Measurements from ENCODE around the gene NEK3. TPM values are rescaled to one million over a fixed set of nuclear protein-coding genes. Genes with fewer than 3 reads are reported as not detected.
A peak's percentile ranks its signal among the peaks of the same experiment; 100 is the strongest.

NEK3 gene
- total RNA-seq, 6 donors from 2014 or later, result 4.4 to 34.6 (median 13.7) TPM

GRCh38 chr13:52130641-52131040, 28.8 kb downstream of the NEK3 start:
- no peak for ATAC-seq (ENCODE audit: low FRiP score in 2 of 2)
- Histone ChIP-seq H3K4me3 (no peak overlapping the region), H3K9me3 (no peaks in the 10 kb centered on the region), H3K4me1 (peaks cover 5 to 22% (median 15%) of the 10 kb centered on the region in 4 donors), H3K36me3 (peaks cover 9 to 47% (median 17%) of the 10 kb centered on the region in 4 donors), H3K27ac (no peak overlapping the region), H3K27me3 (no peaks in the 10 kb centered on the region)
- no peak for DNase-seq
- TF ChIP-seq POLR2A (IDR thresholded peaks at IDR 0.05) (no peak), CTCF (IDR thresholded peaks at IDR 0.05) (no peak), EP300 (IDR thresholded peaks at IDR 0.05) (no peak), POLR2AphosphoS5 (IDR thresholded peaks at IDR 0.05) (no peak)

GRCh38 chr13:52128714-52129700, 30.4 kb downstream of the NEK3 start, which contains the start of gene NEK5:
Gene NEK5, minus strand, starts transcription at chr13:52129073. Its CDS starts 1,591 bp downstream, at chr13:52127482.
- no peaks in the 10 kb centered on the region for H3K27me3 ChIP-seq
- peak within 1 kb of the TSS; percentile 60 to 91 (median 69) for H3K4me3 ChIP-seq
- 14 to 33% methylated on average over 26 to 68 of the region's 71 CpGs for WGBS, 2 donors
- peaks cover 7 to 31% (median 12%) of the 10 kb centered on the region in 4 donors for H3K36me3 ChIP-seq
- ATAC-seq (ENCODE audit: low FRiP score in 2 of 2) (peak; percentile 89 to 93), DNase-seq (peak; percentile 70 to 95)
- no peaks in the 10 kb centered on the region for H3K9me3 ChIP-seq
- H3K4me1 ChIP-seq, result peaks cover 5 to 22% (median 15%) of the 10 kb centered on the region in 4 donors
- TF ChIP-seq POLR2AphosphoS5 (IDR thresholded peaks at IDR 0.05) (no peak), POLR2A (IDR thresholded peaks at IDR 0.05) (no peak), CTCF (IDR thresholded peaks at IDR 0.05) (peak; percentile 76 to 89 (median 82)), EP300 (IDR thresholded peaks at IDR 0.05) (no peak)
- H3K27ac ChIP-seq, result peak within 1 kb of the TSS in 1 of 4 donors; percentile 55

- TF ChIP-seq POLR2A (IDR thresholded peaks at IDR 0.05), result no peak
- TF ChIP-seq EP300 (IDR thresholded peaks at IDR 0.05), result no peak
- TF ChIP-seq POLR2AphosphoS5 (IDR thresholded peaks at IDR 0.05), result no peak
- peak; percentile 59 to 79 (median 73) for TF ChIP-seq CTCF (IDR thresholded peaks at IDR 0.05)
- Histone ChIP-seq H3K36me3 (peaks cover 4 to 21% (median 12%) of the 10 kb centered on the region in 4 donors), H3K4me3 (peak overlapping the region; percentile 60 to 91 (median 69)), H3K9me3 (no peaks in the 10 kb centered on the region), H3K4me1 (peaks cover 5 to 22% (median 15%) of the 10 kb centered on the region in 4 donors), H3K27ac (peak overlapping the region in 1 of 4 donors; percentile 55), H3K27me3 (no peaks in the 10 kb centered on the region)
- WGBS, 2 donors, result 1 to 2% methylated on average over 33 of the region's 33 CpGs
- ATAC-seq (ENCODE audit: low FRiP score in 2 of 2) (peak; percentile 87 to 89), DNase-seq (peak in 1 of 2 donors; percentile 59)
These were observed 31.4 kb downstream of the NEK3 start for GRCh38 chr13:52127783-52128702.

GRCh38 chr13:52127378-52127777, 32.0 kb downstream of the NEK3 start:
- Histone ChIP-seq H3K36me3 (peaks cover 0 to 15% (median 7%) of the 10 kb centered on the region in 4 donors), H3K9me3 (no peaks in the 10 kb centered on the region), H3K27ac (no peak overlapping the region), H3K4me1 (peaks cover 5 to 22% (median 15%) of the 10 kb centered on the region in 4 donors), H3K4me3 (no peak overlapping the region), H3K27me3 (no peaks in the 10 kb centered on the region)
- 45 to 63% methylated on average over 6 of the region's 6 CpGs for WGBS, 2 donors
- TF ChIP-seq POLR2AphosphoS5 (IDR thresholded peaks at IDR 0.05) (no peak), EP300 (IDR thresholded peaks at IDR 0.05) (no peak), CTCF (IDR thresholded peaks at IDR 0.05) (no peak), POLR2A (IDR thresholded peaks at IDR 0.05) (no peak)
- ATAC-seq (ENCODE audit: low FRiP score in 2 of 2) (peak in 1 of 2 donors; percentile 12), DNase-seq (no peak)

Measured in upper lobe of left lung (tissue), 6 donors.